DND-41 (cell line): ENCODE measurements around the gene OSBPL5.

Experiments used
- EZH2 ChIP-seq: IDR thresholded peaks from 3 replicates; pipeline ENCODE4 v1.6.1; 2012; ENCODE audit warnings: borderline replicate concordance, low read depth, mild to moderate bottlenecking, moderate library complexity, low read length, inconsistent platforms; ENCODE audit not compliant: severe bottlenecking
- TF ChIP-seq, protein P1 (sequence below): IDR thresholded peaks from 2 replicates; pipeline ENCODE4 v1.5.1; 2012; ENCODE audit warnings: borderline replicate concordance, low read length, moderate library complexity, mild to moderate bottlenecking; ENCODE audit not compliant: poor library complexity, severe bottlenecking; ENCODE audit errors: extremely low read depth

DNA sequence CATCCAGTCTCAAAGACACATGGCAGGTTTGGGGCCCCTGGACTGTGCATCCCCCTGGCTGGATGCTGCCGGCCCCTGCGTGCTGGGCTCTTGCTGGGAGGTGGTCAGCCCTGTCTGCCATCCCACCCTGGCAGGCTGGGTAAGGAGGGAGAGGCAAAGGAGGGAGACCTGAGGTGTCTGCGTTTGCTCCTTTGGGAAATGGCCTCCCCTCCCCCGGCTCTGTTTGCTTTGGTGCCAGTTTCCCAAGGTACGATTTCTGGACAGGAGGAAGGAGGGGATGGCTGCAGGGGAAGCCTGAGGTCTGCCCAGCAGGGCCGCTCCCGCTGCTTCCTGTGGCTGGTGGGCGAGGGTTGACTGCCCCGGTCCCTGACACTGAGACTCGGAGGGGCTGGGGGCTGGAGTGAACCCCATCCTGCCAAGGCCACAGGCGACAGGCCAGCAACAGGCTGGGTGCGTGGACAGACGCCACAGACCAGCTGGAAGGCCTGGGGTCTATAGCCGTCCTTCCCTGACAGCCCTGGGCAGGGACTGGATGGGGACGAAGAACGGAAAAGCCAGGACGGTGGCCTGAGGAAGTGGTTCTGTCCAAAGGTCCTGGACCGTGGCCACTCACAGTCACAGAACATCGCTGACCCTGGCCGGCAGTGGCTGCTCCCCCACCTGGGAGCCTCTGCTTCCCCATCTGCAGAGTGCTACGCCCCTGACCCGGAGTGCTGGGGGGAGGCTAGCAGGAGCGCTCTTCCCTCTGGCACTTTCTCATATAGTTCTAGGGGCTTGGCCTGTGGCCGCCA, 38.0 kb downstream of the OSBPL5 start:
- TF ChIP-seq EZH2 = no peak
- TF ChIP-seq, protein P1, sequence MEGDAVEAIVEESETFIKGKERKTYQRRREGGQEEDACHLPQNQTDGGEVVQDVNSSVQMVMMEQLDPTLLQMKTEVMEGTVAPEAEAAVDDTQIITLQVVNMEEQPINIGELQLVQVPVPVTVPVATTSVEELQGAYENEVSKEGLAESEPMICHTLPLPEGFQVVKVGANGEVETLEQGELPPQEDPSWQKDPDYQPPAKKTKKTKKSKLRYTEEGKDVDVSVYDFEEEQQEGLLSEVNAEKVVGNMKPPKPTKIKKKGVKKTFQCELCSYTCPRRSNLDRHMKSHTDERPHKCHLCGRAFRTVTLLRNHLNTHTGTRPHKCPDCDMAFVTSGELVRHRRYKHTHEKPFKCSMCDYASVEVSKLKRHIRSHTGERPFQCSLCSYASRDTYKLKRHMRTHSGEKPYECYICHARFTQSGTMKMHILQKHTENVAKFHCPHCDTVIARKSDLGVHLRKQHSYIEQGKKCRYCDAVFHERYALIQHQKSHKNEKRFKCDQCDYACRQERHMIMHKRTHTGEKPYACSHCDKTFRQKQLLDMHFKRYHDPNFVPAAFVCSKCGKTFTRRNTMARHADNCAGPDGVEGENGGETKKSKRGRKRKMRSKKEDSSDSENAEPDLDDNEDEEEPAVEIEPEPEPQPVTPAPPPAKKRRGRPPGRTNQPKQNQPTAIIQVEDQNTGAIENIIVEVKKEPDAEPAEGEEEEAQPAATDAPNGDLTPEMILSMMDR = no peak
